ENCODE data around the gene MAST1.

Gene MAST1

DNA sequence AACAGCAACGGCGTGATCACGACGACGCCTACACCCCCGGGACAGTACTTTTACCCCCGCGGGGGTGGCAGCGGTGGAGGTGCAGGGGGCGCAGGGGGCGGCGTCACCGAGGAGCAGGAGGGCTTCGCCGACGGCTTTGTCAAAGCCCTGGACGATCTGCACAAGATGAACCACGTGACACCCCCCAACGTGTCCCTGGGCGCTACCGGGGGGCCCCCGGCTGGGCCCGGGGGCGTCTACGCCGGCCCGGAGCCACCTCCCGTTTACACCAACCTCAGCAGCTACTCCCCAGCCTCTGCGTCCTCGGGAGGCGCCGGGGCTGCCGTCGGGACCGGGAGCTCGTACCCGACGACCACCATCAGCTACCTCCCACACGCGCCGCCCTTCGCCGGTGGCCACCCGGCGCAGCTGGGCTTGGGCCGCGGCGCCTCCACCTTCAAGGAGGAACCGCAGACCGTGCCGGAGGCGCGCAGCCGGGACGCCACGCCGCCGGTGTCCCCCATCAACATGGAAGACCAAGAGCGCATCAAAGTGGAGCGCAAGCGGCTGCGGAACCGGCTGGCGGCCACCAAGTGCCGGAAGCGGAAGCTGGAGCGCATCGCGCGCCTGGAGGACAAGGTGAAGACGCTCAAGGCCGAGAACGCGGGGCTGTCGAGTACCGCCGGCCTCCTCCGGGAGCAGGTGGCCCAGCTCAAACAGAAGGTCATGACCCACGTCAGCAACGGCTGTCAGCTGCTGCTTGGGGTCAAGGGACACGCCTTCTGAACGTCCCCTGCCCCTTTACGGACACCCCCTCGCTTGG, 46.1 kb upstream of the MAST1 start:
- TF ChIP-seq, protein P1, sequence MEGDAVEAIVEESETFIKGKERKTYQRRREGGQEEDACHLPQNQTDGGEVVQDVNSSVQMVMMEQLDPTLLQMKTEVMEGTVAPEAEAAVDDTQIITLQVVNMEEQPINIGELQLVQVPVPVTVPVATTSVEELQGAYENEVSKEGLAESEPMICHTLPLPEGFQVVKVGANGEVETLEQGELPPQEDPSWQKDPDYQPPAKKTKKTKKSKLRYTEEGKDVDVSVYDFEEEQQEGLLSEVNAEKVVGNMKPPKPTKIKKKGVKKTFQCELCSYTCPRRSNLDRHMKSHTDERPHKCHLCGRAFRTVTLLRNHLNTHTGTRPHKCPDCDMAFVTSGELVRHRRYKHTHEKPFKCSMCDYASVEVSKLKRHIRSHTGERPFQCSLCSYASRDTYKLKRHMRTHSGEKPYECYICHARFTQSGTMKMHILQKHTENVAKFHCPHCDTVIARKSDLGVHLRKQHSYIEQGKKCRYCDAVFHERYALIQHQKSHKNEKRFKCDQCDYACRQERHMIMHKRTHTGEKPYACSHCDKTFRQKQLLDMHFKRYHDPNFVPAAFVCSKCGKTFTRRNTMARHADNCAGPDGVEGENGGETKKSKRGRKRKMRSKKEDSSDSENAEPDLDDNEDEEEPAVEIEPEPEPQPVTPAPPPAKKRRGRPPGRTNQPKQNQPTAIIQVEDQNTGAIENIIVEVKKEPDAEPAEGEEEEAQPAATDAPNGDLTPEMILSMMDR (conservative IDR thresholded peaks at IDR 0.05): no peak
- H3K27ac ChIP-seq: peak overlapping the region; percentile 91

DNA sequence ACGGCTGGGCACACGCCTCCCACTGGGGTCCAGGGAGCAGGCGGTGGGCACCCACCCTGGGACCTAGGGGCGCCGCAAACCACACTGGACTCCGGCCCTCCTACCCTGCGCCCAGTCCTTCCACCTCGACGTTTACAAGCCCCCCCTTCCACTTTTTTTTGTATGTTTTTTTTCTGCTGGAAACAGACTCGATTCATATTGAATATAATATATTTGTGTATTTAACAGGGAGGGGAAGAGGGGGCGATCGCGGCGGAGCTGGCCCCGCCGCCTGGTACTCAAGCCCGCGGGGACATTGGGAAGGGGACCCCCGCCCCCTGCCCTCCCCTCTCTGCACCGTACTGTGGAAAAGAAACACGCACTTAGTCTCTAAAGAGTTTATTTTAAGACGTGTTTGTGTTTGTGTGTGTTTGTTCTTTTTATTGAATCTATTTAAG, 45.4 kb upstream of the MAST1 start:
- peak overlapping the region; percentile 91 for H3K27ac ChIP-seq
- TF ChIP-seq, protein P1 (conservative IDR thresholded peaks at IDR 0.05): no peak

DNA sequence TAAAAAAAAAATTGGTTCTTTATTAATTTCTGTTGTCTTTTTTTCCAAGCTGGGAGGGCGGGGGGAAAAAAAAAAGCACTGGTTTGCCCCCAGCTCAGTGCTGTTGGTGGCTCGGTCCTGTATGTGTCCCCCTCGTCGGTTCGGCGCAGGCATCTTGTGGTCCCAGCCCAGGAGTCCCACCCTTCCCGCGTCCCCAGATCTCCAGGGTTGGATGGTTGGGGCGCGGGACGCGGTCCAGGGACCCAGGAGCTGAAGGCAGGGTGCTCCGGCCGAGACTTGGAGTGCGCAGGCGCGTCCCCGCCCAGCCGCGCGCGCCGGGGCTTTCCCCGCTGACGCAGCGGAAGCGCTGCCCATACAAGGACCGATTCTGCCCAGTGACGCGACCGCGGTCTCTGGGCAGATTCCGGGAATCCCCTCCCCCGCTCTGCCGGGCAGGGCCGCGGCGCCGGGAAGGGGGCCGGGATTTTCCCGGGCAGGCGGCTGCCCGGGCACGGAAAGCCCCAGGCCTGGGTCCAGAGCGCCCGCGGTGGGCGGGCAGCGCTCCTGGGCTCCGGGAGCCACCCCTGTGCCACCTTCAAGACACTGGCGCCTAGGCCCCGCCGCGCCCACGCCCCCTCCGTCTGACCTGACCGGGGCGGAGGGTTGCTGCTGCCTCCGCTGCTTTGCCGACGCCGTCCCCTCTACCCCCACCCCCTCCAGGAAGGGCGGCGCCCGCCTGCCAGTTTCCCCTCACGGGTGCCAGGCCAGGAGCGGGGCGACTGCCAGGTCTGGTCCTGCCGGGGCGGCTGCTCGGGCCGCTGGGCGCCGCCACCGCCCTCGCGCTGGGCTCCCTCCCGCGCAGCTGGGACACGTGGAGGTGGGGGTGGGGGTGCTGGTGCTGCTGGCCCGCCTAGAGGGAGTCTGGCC, 44.8 kb upstream of the MAST1 start:
- TF ChIP-seq, protein P1 (conservative IDR thresholded peaks at IDR 0.05): no peak
- peak overlapping the region; percentile 91 for H3K27ac ChIP-seq

DNA sequence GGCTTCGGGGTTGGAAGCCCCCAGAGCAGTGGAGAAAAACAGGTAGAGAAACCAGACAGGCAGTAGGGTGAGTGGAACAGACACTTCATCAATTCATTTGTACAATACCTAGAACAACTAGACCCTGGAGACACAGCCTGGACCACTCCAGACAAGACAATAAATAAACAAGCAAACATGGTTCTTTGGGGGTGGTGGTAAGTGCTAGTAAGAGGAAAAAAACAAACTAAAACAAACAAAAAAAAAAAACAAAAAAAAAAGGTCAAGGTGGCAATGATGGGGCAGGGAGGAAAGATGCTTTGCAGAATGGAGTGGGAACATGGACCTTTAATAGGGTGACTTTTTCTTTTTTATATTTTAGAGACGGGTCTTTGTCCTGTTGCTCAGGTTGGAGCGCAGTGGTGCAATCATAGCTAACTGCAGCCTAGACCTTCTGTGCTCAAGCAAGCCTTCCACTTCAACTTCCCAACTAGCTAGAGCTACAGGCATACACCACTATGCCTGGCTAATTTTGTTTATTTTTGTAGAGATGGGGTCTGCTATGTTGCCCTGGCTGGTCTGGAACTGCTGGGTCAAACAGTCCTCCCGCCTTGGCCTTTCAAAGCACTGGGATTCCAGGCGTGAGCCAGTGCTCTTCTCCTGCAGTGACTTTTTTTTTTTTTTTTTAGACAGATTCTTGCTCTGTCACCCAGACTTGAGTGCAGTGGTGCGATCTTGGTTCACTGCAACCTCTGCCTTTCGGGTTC, 43.9 kb upstream of the MAST1 start:
- TF ChIP-seq, protein P1 (conservative IDR thresholded peaks at IDR 0.05): no peak
- H3K27ac ChIP-seq: peak overlapping the region; percentile 91

DNA sequence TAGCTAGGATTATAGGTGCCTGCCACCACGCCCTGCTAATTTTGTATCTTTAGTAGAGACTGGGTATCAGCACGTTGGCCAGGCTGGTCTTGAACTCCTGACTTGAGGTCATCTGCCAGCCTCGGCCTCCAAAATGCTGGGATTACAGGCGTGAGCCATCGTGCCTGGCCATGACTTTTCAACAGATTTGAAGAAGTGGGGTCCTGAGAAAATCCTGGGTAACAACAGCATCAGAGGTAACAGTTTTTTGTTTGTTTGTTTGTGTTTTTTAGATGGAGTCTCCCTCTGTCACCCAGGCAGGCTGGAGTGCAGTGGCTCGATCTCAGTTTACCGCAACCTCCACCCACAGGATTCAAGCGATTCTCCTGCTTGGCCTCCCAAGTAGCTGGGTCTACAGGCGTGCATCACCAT, 43.3 kb upstream of the MAST1 start:
- TF ChIP-seq, protein P1 (conservative IDR thresholded peaks at IDR 0.05): no peak
- peak overlapping the region; percentile 91 for H3K27ac ChIP-seq

DNA sequence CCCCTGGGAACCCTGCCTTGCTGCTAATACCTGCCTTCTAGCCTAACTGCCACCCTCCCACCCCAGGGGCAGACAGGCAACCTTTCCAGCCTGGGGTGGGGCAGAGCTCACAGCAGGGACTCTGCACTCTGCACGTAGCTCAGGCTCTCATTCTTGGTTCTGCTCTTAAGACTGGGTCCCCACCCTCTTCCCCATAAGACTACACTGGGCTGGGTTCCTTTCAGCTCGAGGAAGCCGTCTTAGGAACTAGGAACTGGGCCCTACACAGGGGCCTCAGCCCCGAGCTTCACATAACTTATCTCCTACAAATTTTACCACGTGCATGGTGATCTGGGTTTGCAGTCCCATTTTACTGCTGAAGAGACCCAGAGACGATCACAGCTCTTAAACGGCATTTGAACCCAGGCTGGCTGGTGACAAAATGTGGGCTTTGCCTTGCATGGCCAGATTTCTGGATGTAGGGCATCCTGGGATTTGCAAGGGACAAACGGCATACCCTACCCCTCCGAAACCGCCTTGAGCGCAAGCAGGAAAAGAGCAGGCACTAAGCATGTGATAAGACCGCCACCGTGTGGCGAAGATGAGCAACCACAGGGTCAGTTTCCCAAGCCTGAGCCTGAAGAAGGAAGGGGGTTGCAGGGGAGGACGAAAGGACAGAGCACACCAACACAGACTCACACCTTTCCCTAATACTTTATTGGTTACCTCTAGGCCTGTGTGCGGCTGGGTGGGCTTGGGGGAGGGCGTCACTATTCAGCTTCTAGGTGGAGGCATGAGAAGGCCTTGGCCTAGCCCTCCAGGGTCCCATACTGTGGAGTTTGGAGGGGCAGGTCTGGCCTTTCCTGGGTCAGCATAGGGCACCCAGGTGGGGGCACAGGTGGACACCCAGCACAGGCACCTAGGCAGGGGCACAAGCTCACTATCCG, 41.9 kb upstream of the MAST1 start:
- TF ChIP-seq, protein P1 (conservative IDR thresholded peaks at IDR 0.05): peak; percentile 91
- peak overlapping the region; percentile 30; the same call in 1 of the 2 replicates for H3K27ac ChIP-seq
